UCSD-AML1 (cell line): ENCODE measurements around the gene VSIR.

Experiments
- DNase-seq: peaks from one replicate; lab custom pipeline; 2025; ENCODE audit not compliant: unreplicated experiment; lab: John Stamatoyannopoulos, UW

Gene VSIR

DNA sequence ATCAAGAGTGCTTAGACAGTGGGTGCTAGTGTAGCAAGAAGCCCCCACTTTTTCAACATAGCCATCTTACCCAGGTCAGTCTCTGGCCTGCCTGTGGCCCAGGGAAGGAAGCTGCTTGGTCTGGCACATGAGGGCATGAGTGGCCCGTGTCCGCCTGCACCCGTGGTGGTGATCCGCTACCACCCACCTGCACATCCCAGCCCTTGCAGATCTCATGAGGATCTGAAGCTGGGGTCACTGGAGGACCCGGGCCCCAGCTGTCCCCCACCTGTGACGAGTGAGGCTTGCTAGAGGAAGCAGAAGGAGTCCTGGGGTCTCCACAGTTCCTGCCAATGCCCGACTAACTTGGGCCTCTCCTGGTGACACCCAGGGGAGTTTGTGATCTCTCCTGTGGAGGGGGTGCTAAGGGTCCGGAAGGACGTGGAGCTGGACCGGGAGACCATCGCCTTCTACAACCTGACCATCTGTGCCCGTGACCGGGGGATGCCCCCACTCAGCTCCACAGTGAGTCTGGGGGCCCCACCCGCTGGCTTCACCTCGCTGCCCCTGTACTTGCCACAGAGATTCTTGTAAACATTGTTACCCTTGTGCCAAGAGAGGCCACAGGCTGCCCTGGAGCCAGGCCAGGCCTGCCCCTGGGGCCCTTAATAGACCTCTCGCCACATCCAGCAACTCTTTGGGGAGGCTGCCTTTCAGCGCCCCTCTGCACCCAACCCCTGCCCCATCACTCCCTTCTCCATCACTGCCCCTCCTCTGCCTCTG lies 10.8 kb upstream of the VSIR start:
- no peak for DNase-seq

DNA sequence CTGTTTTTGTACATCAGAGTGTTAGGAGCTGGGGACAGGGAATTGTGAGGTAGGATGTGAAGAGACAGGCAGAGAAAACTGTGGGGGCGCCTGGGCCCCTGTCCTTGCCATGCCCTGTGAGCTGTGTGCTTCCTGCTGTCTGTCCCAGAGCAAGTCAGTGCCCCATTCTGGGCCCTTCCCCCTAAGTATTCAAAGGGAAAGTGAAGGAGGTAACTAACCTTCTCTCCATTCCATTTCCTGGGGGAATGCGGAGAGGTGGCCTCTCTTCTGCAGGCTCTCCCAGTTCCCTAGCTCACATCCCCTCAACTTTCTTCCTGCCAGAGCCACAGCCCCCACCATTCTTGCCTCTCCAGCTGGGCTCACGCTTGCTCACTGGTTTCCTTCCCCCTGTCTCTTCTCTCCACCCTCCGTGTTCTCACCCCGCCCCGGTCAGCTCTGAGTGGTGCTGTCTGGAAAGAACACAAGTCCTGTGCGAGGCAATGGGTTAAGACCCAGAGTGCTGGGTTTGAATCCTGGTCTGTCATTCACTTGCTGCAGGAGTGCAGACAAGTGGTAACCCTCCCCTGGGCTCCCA lies 9.7 kb upstream of the VSIR start:
- DNase-seq = peak; percentile 69

DNA sequence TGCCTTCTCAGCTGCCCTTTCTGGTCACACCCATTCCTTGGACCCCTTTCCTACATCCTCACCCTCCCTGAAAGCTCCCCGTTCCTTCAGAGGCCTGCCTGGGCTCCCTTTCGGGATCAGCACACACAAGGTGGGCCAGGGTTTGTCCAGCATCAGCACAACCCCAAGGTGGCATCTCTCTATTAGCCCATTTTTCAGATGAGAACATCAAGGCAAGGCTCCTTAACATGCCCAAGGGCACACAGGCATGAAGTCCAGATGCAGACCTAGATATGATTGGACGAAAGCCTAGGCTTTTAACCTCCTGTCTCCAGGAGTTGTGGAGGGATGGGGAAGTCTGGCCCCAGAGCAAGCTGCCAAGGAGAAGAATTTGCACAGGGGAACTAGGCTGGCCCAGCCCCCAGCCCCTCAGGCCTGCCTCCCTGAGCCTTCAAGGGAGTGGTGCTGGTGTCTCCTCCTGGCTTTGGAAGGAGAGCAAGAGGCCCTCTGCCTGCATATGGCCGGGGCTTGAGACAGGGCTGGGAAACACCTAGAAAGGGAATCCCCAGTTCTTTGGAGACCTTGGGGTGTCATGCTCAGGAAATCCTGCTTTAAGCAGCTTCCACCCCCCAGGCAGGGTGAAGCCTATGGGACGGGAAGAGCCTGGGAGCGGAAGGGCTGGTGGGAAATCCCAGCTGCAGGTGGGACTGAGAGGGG lies 9.0 kb upstream of the VSIR start:
- DNase-seq = peak; percentile 69

DNA sequence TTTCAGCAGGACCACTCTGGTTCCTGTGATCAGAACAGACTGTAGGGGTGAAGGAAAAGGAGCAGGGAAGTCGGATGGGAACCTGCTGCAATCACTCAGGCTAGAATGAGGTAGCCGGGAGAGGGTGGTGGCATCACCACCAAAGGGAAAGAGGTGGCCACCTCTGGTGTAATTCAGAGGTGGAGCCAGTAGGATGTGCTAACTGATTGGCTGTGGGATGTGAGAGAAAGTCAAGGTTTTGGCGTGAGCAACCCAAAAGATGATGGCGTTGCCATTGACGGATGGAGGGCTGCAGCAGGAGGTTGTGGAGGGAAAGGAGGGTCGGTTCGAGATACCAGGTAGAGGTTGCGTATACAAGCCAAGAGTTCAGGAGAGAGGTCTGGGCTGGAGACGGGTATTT lies 7.4 kb upstream of the VSIR start:
- no peak for DNase-seq

DNA sequence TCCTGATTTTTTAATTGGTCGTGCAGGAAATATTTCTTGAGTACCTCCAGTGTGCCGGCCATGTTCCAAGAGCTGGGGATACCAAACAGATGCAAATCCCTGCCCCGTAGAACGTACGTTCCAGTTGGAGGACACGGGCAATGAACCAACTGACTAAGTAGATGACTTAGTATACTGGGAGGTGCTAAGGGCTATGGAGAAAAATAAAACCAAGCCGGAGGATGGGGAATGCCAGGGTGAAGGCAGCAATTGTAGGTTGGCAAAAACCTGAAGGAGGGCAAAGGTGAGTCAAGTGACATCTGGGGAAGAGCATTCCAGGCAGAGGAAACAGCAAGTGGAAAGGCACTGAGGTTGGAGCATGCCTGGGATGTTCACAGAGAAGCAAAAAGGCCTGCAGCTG lies 6.8 kb upstream of the VSIR start:
- DNase-seq = no peak

DNA sequence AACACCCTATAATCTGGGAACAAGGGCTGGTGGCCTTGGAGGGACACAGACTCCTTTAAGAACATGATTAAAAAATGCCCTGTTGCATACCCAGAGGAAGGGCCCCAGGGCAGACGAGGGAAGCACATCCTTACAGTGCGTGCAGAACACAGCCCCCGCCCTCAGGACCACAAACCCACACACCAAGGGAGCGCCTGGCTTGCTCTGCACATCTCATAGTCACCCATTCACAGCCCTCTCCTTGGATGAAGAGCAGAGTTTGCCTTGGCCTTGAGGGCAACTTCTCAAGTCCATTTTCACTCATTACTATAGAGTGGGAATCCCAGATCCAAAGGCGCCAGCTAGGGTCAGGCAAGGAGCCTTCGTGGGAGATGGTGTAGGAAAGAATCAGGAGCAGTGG lies 6.3 kb upstream of the VSIR start:
- no peak for DNase-seq

DNA sequence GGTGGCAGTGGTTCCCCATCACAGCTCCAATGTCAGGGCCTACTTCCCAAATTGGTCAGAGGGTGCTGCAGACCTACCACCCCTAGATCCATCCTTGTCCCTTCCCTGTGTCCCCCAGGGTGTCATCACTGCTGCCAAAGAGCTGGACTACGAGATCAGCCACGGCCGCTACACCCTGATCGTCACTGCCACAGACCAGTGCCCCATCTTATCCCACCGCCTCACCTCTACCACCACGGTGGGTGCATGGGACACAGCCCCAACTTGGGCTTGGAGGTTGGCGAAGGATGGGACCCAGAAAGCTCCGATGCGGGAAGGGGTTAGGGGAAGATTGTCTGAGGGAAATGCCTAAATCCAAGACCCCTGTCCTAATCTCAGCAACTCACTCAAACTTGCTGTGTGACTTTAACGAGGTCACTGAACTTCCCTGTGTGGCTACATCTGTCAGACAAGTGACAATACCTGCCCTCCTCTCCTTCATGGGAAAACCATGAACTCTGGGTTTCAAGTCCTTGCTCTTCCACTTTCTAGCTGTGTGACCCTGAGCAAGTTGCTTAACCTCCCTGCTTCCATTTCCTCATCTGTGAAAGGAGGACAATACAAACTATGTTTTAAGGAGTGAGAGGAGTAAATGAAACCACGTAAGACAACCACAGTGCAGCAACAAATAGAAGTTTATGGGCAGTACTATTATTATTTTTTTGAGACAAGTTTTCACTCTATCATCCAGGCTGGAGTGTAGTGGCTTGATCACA lies 4.9 kb upstream of the VSIR start:
- no peak for DNase-seq

DNA sequence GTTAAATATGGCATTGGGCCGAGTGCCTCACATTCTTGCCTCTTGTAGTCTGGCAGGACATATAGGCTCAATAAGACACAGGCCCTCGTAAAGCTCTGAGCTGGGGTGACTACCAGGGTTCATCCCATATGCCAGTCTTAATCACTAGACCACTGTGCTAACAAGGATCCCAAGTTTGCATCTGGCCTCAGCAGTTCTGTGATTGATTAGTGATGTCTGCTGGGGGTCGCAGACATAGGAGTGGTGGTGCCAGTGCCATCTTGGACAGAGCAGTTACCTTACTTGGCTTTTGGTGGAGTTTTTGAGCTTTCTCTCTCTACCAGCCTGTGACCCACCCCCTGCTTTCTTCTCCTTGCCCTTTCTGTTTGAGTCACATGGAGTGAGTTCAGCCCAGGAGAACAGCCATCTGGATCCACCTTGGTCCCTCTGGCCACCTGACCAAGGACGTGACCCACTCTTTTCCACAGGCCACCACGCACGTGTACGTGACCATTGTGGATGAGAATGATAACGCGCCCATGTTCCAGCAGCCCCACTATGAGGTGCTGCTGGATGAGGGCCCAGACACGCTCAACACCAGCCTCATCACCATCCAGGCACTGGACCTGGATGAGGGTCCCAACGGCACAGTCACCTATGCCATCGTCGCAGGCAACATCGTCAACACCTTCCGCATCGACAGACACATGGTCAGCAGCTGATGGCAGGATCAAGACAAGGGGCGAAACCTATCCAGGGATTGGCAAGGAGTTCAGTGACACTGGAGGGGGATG lies 4.1 kb upstream of the VSIR start:
- DNase-seq = no peak

DNA sequence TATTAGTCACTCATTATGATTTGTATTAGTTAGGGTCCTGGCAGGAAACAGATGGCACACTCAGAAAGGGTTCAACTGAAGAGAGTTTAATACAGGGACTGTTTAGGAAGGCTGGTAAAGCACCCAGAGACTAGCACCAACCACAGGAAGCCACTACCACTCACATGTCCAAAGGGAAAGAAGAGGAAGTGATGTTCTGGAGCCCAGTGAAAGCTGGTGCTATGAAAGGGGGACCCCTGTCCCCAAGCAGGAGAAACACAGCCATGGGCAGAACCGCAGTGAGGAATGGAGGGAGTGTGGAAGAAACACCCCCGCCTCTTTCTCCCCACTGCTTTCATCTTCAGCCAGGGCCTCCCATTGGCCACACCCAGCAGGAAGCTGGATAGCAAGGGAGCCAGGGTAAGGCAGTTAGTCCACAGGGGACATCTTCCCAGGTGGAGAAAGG lies 3.2 kb upstream of the VSIR start:
- DNase-seq = peak; percentile 75

DNA sequence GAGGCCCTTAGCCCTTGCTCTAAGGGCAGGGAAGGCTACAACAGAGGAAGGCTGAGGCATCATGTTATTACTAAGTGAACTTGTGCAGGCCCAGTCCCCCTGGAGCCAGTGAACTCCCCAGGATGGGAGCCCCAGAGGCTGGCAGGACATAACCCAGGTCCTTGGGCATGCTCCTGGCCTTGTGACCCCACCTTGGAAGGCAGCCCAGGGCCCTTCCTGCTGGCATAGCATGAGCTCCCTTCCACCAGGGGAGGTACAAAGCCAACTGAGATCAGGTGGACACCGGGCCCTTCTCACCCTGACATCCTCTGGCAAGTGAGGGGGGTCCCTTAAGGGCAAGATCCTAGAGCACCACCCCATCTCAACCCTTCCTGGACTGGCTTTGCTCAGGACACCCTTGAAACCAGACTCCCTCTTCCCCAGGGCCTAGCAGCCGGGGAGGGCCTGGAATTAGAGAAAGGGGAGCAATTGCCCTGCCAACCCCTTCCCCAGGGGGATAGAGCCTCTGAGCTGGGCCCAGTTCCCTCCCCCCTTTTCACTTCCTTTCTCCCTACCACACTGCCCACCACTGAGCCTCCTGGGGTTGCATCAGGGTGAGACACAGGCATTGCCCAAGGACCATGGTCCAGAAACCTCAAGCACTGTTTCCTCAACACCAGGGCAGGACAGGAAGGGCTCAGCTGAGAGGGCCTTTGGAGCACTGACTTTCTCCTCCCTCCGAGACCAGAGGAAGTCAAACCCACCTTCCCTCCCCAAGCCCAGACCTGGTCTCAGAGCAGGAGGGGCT lies 1.8 kb upstream of the VSIR start:
- DNase-seq = peak; percentile 84

DNA sequence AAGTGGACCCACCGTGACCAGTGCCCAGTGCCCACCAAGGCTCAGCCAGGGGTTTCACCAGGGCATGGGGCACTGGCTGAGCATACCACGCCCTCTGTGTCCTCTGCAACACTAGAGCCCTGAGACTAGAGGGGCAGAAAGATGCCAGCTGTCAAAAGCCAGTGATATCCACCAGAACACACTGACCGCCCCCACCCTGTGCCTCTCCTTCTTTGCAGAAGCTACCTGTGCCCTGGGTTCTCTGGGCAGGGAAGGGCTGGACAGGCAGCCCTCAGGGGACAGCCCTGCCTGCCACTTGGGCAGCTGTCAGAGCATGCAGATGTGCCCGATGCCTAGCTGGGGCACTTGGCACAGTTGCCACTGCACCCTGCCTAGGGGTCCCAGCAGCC lies 494 bp downstream of the VSIR start:
- no peak for DNase-seq

DNA sequence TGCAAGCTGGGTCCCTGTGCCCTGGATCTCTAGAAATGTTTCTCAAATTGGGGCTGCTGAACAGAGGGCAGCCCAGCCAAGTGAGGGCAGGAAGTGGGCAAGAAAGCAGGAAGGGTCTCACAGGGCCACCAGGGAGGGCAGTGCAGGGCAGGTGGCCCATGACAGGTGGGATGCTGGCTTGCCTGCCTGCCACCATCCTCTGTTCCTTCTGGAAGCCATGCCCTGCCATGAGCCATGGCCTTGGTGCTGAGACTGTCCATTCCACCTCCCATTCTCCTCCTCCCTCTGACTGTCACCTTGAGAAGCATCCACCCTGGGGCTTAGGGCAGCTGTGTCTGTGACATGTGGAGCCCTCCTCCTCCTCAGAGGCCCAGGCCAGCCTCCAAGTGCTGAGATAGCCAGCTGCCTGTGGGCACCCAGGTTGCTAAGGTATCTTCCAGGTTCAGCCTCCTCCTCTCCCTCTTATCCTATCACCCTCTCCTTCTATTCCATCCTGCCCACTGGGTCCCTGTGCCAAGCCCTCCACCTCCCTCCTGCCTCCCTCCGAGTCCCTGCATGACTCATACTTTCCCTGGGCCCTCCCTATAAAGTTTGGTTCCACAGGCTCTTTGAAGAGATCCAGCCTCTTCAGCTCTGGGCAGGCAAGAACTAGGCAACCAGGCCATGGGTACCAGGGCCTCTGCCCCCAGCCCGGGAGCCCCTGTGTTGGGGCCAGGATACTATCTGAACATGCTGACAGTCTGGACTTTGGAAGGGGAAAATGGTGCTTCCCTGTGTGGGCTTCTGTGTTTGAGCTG lies 1.3 kb downstream of the VSIR start:
- DNase-seq = peak; percentile 44

DNA sequence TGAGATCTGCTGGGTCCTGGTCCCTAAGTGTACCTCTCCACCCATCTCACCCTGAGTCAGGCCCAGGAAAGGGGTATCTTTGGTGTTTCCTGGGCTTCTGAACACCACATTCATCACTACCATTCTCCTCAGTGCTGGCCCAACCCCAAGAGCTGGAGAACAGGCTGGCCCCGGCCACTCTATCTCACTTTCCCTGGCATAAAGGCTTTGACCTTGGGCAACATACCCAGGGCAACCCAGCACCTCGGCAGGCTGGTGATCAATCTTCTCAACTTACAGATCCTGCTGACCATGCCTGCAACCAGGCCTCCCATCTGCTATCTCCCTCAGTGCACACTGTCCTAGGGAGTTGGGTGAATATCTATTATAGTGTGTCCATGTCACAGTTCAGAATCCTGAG lies 2.1 kb downstream of the VSIR start:
- DNase-seq = no peak

DNA sequence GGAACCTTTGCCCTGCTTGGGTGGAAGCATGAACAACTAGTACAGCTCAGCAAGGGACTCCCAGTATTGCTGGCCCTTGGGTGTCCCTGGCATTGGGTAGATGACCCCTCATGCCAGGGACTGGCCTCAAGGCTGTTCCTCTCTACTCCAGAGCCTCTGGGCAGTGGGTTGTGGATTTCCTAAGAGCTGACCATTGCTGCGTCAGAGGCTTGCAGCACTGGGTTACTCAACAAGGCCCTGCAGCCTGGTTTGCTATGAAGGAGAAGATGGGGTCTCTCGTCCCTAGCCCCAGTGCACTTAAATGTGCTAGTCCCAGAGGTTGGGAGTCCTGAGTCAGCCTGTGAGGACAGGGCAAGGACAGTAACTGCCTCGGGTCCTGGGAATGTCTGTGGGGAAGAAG lies 2.5 kb downstream of the VSIR start:
- no peak for DNase-seq

DNA sequence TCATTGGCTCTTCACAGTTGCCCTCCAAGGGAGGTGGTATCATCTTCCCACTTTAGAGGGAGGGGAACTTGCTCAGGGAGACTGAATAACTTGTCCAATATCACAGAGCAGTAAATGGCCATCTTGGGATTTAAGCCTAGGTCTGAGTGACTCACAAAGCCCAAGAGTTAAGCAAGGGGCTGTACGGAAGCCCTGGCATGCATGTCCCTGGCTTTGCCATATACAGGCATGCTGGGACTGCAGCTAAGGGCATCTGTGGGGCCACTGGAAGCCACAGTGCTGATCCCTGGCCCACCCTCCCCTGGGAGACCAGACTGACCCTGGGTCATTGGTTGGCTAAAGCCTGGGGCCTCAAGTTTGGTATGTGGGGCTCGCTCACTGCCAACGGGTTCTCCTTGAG lies 3.1 kb downstream of the VSIR start:
- no peak for DNase-seq

DNA sequence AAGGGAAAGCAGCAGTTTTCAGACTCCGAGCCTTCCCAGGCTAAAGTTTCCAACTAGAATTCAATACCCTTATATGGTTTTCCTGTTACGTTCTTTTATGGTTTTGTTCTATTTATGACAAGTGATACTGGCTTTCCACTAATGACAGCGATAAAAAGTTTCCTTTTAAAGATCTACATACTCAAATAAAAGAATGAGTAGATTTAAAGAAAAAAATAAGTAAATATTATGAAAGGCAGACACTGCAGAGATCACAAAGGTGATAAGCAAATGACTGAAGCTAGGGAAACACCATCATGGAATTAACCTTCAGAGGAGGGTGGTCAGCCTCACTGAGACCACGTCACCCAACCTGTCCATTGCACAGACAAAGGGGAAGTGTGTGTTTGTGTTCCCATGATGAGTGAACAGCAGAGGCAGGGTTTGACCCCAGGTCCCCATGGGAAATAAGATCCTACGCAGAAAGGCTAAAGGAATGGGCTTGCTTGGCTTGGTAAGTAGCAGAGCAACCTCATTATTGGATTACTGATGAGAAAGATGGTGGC lies 4.0 kb downstream of the VSIR start:
- peak; percentile 39 for DNase-seq

DNA sequence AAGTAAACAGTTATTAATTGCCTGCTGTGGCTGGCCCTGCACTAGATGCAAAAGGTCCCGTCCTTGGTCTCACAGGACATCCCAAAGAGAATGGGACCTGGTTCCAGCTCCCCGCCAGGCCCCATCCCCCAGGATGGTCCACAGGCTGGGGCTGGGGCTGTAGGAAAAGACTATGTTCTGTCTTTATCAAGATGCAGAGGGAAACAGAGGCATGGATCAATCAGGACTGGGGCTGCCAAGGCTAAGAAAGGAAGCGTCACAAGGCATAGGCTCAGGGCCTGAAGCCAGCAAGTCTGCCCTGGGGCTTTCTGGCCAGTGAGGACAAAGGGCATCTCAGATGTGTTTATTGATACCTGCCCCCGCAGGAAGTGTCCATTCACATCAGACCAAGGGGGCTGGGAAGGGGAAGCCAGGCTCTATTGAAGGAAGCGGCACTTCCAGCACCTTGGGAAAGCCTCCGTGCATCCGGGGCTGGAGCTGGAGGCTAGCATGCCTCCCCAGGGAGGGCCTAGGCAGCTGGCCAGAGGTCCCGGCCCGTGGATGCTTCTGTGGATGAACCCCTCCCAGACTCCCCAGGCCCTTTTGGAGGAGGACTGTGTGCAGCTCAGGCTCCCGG lies 5.8 kb downstream of the VSIR start:
- no peak for DNase-seq

DNA sequence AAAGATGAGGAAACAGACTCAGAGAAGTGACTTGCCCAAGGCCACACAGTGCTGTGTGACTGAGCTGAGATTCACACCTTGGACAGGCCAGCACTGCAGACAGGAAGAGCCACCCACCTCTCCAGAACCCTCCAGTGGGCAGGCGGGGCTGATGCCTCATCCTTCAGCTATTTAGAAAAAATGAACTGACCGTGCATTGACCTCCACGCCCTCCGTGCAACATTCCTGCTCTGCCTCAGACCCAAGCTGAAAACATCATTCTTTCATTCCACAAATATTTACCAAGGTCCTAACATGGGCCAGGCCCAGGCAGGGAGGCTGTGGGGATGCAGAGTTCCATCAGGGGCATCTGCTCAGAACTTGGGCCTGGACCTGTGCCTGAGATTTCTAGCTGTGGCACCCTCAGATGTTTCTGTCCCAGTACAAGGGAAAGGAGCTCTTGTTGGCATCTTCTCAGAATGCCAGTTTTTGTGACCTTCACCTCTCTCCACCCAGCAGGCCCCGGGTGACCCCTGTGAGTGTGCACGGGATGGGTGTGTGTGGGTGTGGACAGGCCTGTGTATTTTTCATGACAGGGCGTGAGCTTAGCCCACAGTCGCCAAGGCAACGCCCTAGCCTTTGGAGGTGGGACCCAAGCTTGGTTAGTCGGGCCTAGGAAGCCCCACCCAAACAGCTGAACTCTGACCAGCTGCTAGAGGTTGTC lies 6.5 kb downstream of the VSIR start:
- DNase-seq = no peak
